ENCODE measurements around the gene C7orf57.

C7orf57 gene

GRCh38 chr7:48109848-48110663 lies 74.7 kb downstream of the C7orf57 start:
- peak; percentile 75 for DNase-seq (ENCODE audit: low spot score)

GRCh38 chr7:48110868-48111267 lies 75.5 kb downstream of the C7orf57 start:
- no peak for DNase-seq (ENCODE audit: low spot score)
